ENCODE measurements around the gene PRDX1.
"Not testable (repeated sequence)": the region's sequence is repeated elsewhere in the genome, so short reads cannot be mapped to it uniquely, and the experiment has no call there.

PRDX1 gene

GRCh38 chr1:45488666-45489377 is 32.9 kb downstream of the PRDX1 start:
- TF ChIP-seq CTCF (IDR thresholded peaks at IDR 0.05; ENCODE audit: insufficient read depth, low read length, missing control alignments): no peak
- POLR2A ChIA-PET: interaction anchor here (3.6 kb wide), 1 partner anchor 33 kb away, joined by 21 read pairs; the partner anchor contains the start of gene PRDX1
- DNase-seq (ENCODE audit: low read depth, low spot score): no peak
- CTCF ChIA-PET: interaction anchor here (0.6 to 9.3 kb wide), 3 partner anchors 10 to 471 kb away, joined by 3 to 418 read pairs (median 3); no protein-coding TSS in a partner anchor
- H3K4me3 ChIP-seq (ENCODE audit: low read depth, low read length): no peak overlapping the region

- H3K4me3 ChIP-seq (ENCODE audit: low read depth, low read length): no peak overlapping the region
- no peak for DNase-seq (ENCODE audit: low read depth, low spot score)
- ChIA-PET POLR2A (no interaction called here), CTCF (no interaction called here)
- TF ChIP-seq CTCF (IDR thresholded peaks at IDR 0.05; ENCODE audit: insufficient read depth, low read length, missing control alignments): no peak
These were observed 35.7 kb downstream of the PRDX1 start for GRCh38 chr1:45485949-45486348.

- DNase-seq (ENCODE audit: low read depth, low spot score): no peak
- ChIA-PET POLR2A (no interaction called here), CTCF (no interaction called here)
- no peak overlapping the region for H3K4me3 ChIP-seq (ENCODE audit: low read depth, low read length)
- no peak for TF ChIP-seq CTCF (IDR thresholded peaks at IDR 0.05; ENCODE audit: insufficient read depth, low read length, missing control alignments)
These were observed 42.5 kb downstream of the PRDX1 start for GRCh38 chr1:45479039-45479748.

GRCh38 chr1:45478121-45478814 is 43.4 kb downstream of the PRDX1 start:
- no peak for TF ChIP-seq CTCF (IDR thresholded peaks at IDR 0.05; ENCODE audit: insufficient read depth, low read length, missing control alignments)
- no peak for DNase-seq (ENCODE audit: low read depth, low spot score)
- ChIA-PET POLR2A (no interaction called here), CTCF (no interaction called here)
- H3K4me3 ChIP-seq (ENCODE audit: low read depth, low read length): no peak overlapping the region

- no peak for TF ChIP-seq CTCF (IDR thresholded peaks at IDR 0.05; ENCODE audit: insufficient read depth, low read length, missing control alignments)
- DNase-seq (ENCODE audit: low read depth, low spot score): no peak
- POLR2A ChIA-PET: no interaction called here
- H3K4me3 ChIP-seq (ENCODE audit: low read depth, low read length): no peak overlapping the region
- CTCF ChIA-PET: interaction anchor here (0.7 kb wide), 1 partner anchor 13 kb away, joined by 3 read pairs; no protein-coding TSS in a partner anchor
These were observed 44.0 kb downstream of the PRDX1 start for GRCh38 chr1:45477646-45478045.

GRCh38 chr1:45474194-45474593 is 47.5 kb downstream of the PRDX1 start:
- H3K4me3 ChIP-seq (ENCODE audit: low read depth, low read length); DNase-seq (ENCODE audit: low read depth, low spot score); CTCF ChIA-PET; POLR2A ChIA-PET: not testable (repeated sequence)

Measured in AG04449 (cell line).